Measurements from ENCODE around the gene WDR83. TPM values are rescaled to one million over a fixed set of nuclear protein-coding genes. Genes with fewer than 3 reads are reported as not detected.

Gene WDR83
- total RNA-seq, 1 donor from 2014 or later = 12.0 TPM

GRCh38 chr19:12723641-12724426 lies 57.2 kb downstream of the WDR83 start, which contains the start of gene TNPO2:
TNPO2 (minus strand) TSS chr19:12723932; CDS start chr19:12720977, 2,955 bp downstream.
- intact Hi-C loops (cut with DNase I) = loop anchor here (1.0 to 2.0 kb wide), 2 partner anchors 10 to 27 kb away; partner anchors contain the start of genes FBXW9 and TRIR
- H3K27me3 ChIP-seq = no peaks in the 10 kb centered on the region
- H3K4me3 ChIP-seq = peak within 1 kb of the TSS; percentile 66 to 95
- peak within 1 kb of the TSS; percentile 88 to 98 for H3K27ac ChIP-seq
- no peaks in the 10 kb centered on the region for H3K9me3 ChIP-seq
- TF ChIP-seq CTCF (IDR thresholded peaks at IDR 0.05) = no peak
- H3K36me3 ChIP-seq = peaks cover 11 to 15% of the 10 kb centered on the region in 2 donors
- DNase-seq (ENCODE audit: low spot score in 2 of 2) = peak in 1 of 2 donors; percentile 72
- H3K4me1 ChIP-seq = peaks cover 4 to 29% of the 10 kb centered on the region in 2 donors

Other genes with a start within 250 kb of the WDR83 start
- 4.0 TPM for gene ZNF443, start 225.8 kb upstream of the WDR83 start, total RNA-seq
- 3.4 TPM for gene ZNF709, start 182.0 kb upstream of the WDR83 start, total RNA-seq
- gene ZNF564, start 115.3 kb upstream of the WDR83 start, total RNA-seq = 2.6 TPM
- gene ZNF490, start 56.0 kb upstream of the WDR83 start, total RNA-seq = 27.8 TPM
- 6.9 TPM for gene ZNF791, start 55.9 kb upstream of the WDR83 start, total RNA-seq
- 36.3 TPM for gene MAN2B1, start 65 bp upstream of the WDR83 start, total RNA-seq
- gene DHPS, start 15.1 kb downstream of the WDR83 start, total RNA-seq = 160 TPM
- gene GNG14, start 21.2 kb downstream of the WDR83 start, total RNA-seq = not detected
- 7.6 TPM for gene FBXW9, start 29.8 kb downstream of the WDR83 start, total RNA-seq
- gene TNPO2, start 57.1 kb downstream of the WDR83 start, total RNA-seq = 82.6 TPM
- gene TRIR, start 67.9 kb downstream of the WDR83 start, total RNA-seq = 338 TPM
- gene GET3, start 70.7 kb downstream of the WDR83 start, total RNA-seq = 43.6 TPM
- not detected for gene BEST2, start 85.0 kb downstream of the WDR83 start, total RNA-seq
- 58.5 TPM for gene HOOK2, start 108.7 kb downstream of the WDR83 start, total RNA-seq
- gene JUNB, start 124.7 kb downstream of the WDR83 start, total RNA-seq = 3,581 TPM
- gene PRDX2, start 135.0 kb downstream of the WDR83 start, total RNA-seq = 259 TPM
- gene THSD8, start 135.3 kb downstream of the WDR83 start, total RNA-seq = not detected
- gene RNASEH2A, start 139.8 kb downstream of the WDR83 start, total RNA-seq = 3.4 TPM
- gene RTBDN, start 167.8 kb downstream of the WDR83 start, total RNA-seq = not detected
- gene MAST1, start 171.7 kb downstream of the WDR83 start, total RNA-seq = 2.0 TPM
- 76.8 TPM for gene DNASE2, start 214.6 kb downstream of the WDR83 start, total RNA-seq
- not detected for gene KLF1, start 220.4 kb downstream of the WDR83 start, total RNA-seq
- gene GCDH, start 224.4 kb downstream of the WDR83 start, total RNA-seq = 20.6 TPM